Measurements from ENCODE around the gene PGAM2.

PGAM2 gene

DNA sequence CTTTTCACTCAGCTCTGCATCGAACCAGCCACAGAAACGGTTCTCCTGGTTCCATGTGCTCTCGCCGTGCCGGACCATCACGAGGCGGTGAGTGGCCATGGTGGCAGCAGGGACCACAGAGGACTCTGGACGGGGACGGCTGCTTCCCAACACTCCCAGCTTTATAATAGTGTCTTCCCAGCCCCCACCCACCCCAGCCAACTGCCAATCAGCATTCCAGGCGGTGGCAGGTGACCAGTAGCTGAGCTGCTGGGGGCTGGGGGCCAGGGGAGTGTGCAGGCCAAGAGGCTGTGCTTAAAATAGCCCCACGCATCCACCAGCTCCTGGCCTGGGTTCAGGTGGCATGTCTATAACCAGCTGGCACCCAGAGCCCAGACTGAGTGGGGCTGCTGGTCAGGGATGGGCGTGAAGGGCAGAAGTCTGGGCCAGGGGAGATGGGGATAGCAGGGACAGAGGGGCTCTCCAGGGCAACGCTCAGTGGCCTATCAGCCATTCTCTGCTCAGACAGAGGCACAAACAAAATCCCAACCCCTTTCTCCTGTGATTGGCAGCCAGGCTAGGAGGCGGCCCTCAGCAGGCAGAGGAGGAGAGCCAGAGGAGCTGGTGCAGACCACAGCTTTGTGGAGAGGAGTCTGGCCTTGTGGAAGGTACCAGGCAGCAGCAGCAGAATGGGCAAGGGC is at the start of gene PGAM2:
Gene PGAM2, minus strand, starts transcription at position 137 of the 680 bp plus-strand sequence. Its CDS starts 38 bp downstream, at position 99.
- no peaks in the 10 kb centered on the region for H3K27me3 ChIP-seq (ENCODE audit: insufficient read depth, low read length)
- no peaks in the 10 kb centered on the region for H3K9me3 ChIP-seq (ENCODE audit: low read length)
- peaks cover 18% of the 10 kb centered on the region for H3K36me3 ChIP-seq (ENCODE audit: insufficient read depth, low read length)
- H3K4me1 ChIP-seq (ENCODE audit: insufficient read depth, low read length): peaks cover 20% of the 10 kb centered on the region
- no peak within 1 kb of the TSS for H3K4me3 ChIP-seq (ENCODE audit: low read length)
- no peak within 1 kb of the TSS for H2AFZ ChIP-seq (ENCODE audit: low read depth, low read length)

DNA sequence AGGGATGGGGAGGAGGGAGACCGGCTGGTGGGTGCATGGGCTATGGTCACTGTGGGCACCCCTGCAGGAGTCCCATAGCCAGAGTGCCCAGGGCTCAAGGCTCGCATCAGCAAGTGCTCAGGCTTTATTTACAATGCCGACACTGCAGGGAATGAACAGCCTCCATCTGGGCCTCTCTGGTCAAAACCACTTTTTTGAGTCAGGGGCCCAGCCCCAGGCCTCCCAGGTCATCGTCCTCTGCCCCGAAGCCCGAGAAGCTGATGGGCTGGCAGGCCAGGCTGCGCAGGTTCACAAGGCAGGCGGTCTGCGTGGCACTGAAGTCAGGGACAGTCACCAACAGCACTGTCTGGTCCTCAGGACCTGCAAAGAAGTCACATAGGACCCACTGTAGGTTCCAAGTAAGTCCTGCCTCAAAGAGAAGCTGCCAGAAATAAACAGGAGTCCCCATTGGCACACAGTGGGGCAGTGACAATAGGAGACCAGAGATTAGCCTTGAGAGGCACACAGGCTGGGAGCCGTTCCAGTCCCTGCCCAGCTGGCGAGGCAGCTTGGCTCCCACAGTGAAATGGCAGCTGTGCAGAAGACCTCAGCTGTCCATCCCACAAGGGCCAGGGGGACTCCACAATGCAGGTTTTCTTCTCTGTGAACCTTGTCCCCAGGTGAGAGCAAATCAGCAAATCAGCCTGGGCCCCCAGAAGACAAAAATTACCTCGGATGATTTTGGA is 49.4 kb upstream of the PGAM2 start:
- H3K27me3 ChIP-seq (ENCODE audit: insufficient read depth, low read length): no peaks in the 10 kb centered on the region
- peaks cover 2% of the 10 kb centered on the region for H3K9me3 ChIP-seq (ENCODE audit: low read length)
- H2AFZ ChIP-seq (ENCODE audit: low read depth, low read length): no peak overlapping the region
- peaks cover 47% of the 10 kb centered on the region for H3K36me3 ChIP-seq (ENCODE audit: insufficient read depth, low read length)
- no peak overlapping the region for H3K4me3 ChIP-seq (ENCODE audit: low read length)
- no peaks in the 10 kb centered on the region for H3K4me1 ChIP-seq (ENCODE audit: insufficient read depth, low read length)

DNA sequence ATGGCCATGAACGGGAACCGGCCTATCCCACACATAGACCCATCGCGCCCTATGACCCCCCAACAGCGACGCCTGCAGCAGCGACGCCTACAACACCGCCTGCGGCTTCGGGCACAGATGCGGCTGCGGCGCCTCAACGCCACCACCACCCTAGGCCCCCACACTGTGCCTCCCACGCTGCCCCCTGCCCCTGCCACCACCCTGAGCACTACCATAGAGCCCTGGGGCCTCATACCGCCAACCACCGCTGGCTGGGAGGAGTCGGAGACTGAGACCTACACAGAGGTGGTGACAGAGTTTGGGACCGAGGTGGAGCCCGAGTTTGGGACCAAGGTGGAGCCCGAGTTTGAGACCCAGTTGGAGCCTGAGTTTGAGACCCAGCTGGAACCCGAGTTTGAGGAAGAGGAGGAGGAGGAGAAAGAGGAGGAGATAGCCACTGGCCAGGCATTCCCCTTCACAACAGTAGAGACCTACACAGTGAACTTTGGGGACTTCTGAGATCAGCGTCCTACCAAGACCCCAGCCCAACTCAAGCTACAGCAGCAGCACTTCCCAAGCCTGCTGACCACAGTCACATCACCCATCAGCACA is 48.5 kb upstream of the PGAM2 start:
- H3K4me1 ChIP-seq (ENCODE audit: insufficient read depth, low read length): no peaks in the 10 kb centered on the region
- peaks cover 2% of the 10 kb centered on the region for H3K9me3 ChIP-seq (ENCODE audit: low read length)
- H3K36me3 ChIP-seq (ENCODE audit: insufficient read depth, low read length): peaks cover 38% of the 10 kb centered on the region
- H3K4me3 ChIP-seq (ENCODE audit: low read length): no peak overlapping the region
- no peak overlapping the region for H2AFZ ChIP-seq (ENCODE audit: low read depth, low read length)
- H3K27me3 ChIP-seq (ENCODE audit: insufficient read depth, low read length): no peaks in the 10 kb centered on the region

DNA sequence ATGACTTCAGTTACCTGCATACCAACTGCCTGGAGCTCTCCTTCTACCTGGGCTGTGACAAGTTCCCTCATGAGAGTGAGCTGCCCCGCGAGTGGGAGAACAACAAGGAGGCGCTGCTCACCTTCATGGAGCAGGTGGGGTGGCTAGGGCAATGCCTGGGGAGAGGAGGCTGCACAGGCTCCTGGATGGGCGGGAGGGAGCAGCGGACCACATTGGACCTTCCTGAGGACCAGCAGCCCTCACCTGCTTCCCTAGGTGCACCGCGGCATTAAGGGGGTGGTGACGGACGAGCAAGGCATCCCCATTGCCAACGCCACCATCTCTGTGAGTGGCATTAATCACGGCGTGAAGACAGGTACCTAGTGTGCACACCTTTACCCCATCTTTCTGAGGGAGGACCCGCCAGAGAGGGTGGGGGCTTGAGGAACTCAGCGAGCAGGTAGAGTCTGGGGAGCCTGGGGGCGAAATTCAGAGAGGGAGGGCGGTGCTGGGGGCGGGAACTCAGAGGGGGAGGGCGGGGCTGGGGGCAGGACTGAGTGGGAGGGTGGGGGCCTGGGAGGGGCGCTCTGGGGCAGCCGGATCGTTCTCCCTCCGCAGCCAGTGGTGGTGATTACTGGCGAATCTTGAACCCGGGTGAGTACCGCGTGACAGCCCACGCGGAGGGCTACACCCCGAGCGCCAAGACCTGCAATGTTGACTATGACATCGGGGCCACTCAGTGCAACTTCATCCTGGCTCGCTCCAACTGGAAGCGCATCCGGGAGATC is 47.8 kb upstream of the PGAM2 start:
- H3K4me3 ChIP-seq (ENCODE audit: low read length): no peak overlapping the region
- H3K27me3 ChIP-seq (ENCODE audit: insufficient read depth, low read length): no peaks in the 10 kb centered on the region
- H2AFZ ChIP-seq (ENCODE audit: low read depth, low read length): no peak overlapping the region
- peaks cover 2% of the 10 kb centered on the region for H3K9me3 ChIP-seq (ENCODE audit: low read length)
- no peaks in the 10 kb centered on the region for H3K4me1 ChIP-seq (ENCODE audit: insufficient read depth, low read length)
- peaks cover 36% of the 10 kb centered on the region for H3K36me3 ChIP-seq (ENCODE audit: insufficient read depth, low read length)

DNA sequence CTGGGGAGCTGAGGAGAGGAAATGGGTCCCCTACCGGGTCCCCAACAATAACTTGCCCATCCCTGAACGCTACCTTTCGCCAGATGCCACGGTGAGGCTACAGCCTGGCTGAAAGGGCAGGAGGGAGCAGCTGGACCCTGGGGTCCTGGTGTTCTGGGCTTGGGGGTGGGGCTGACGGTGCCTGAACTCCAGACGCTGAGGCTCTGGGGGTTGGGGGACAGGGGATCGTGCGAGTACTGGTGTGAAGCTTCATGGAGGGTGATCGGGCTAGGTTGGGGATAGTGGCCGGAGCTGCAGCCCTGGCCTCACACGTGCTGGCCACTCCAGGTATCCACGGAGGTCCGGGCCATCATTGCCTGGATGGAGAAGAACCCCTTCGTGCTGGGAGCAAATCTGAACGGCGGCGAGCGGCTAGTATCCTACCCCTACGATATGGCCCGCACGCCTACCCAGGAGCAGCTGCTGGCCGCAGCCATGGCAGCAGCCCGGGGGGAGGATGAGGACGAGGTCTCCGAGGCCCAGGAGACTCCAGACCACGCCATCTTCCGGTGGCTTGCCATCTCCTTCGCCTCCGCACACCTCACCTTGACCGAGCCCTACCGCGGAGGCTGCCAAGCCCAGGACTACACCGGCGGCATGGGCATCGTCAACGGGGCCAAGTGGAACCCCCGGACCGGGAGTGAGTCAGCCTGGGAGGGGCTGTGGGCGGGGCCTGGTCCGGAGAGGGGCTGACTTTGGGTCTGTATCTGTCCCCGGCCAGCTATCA is 47.0 kb upstream of the PGAM2 start:
- no peaks in the 10 kb centered on the region for H3K27me3 ChIP-seq (ENCODE audit: insufficient read depth, low read length)
- H3K9me3 ChIP-seq (ENCODE audit: low read length): peaks cover 2% of the 10 kb centered on the region
- no peak overlapping the region for H3K4me3 ChIP-seq (ENCODE audit: low read length)
- no peaks in the 10 kb centered on the region for H3K4me1 ChIP-seq (ENCODE audit: insufficient read depth, low read length)
- H2AFZ ChIP-seq (ENCODE audit: low read depth, low read length): no peak overlapping the region
- peaks cover 29% of the 10 kb centered on the region for H3K36me3 ChIP-seq (ENCODE audit: insufficient read depth, low read length)

DNA sequence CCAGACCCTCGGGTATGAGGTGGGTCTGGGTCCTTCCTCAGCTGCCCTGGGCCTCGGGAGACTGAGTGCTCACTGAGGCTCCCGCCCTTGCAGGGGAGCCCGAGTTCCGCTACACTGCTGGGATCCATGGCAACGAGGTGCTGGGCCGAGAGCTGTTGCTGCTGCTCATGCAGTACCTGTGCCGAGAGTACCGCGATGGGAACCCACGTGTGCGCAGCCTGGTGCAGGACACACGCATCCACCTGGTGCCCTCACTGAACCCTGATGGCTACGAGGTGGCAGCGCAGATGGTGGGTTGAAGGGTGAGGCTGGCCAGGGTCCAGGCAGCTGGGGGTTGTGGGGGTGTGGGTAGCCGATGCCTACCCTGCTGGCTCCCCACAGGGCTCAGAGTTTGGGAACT is 46.4 kb upstream of the PGAM2 start:
- no peak overlapping the region for H3K4me3 ChIP-seq (ENCODE audit: low read length)
- no peaks in the 10 kb centered on the region for H3K4me1 ChIP-seq (ENCODE audit: insufficient read depth, low read length)
- no peak overlapping the region for H2AFZ ChIP-seq (ENCODE audit: low read depth, low read length)
- peaks cover 24% of the 10 kb centered on the region for H3K36me3 ChIP-seq (ENCODE audit: insufficient read depth, low read length)
- H3K9me3 ChIP-seq (ENCODE audit: low read length): peaks cover 2% of the 10 kb centered on the region
- H3K27me3 ChIP-seq (ENCODE audit: insufficient read depth, low read length): no peaks in the 10 kb centered on the region

DNA sequence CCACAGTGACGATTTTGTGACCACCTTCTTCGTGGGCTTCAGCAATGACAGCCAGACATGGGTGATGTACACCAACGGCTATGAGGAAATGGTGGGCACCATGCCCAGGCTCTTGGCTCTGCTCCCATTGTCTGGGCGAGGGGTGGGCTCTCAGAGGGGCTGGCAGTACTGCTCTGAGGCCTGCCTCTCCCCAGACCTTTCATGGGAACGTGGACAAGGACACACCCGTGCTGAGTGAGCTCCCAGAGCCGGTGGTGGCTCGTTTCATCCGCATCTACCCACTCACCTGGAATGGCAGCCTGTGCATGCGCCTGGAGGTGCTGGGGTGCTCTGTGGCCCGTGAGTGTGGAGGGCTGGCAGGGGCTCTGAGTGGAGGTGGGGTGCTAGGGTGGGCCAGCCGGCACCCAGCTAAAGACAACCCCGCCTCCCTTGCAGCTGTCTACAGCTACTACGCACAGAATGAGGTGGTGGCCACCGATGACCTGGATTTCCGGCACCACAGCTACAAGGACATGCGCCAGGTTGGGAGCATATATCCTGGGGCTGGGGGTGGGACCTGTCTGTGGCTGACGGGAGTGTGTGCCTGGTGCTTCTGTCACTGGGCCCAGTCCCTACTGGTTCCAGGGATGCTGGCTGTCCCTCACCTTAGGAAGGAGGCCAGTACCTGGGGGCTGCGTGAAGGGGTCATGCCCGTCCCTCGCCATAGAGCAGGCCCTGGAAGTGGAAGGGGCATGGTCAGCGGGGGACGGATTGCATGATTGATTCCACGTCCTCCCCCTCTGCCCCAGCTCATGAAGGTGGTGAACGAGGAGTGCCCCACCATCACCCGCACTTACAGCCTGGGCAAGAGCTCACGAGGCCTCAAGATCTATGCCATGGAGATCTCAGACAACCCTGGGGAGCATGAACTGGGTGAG is 45.6 kb upstream of the PGAM2 start:
- Histone ChIP-seq H3K36me3 (ENCODE audit: insufficient read depth, low read length) (peaks cover 18% of the 10 kb centered on the region), H2AFZ (ENCODE audit: low read depth, low read length) (no peak overlapping the region), H3K9me3 (ENCODE audit: low read length) (peaks cover 2% of the 10 kb centered on the region), H3K27me3 (ENCODE audit: insufficient read depth, low read length) (no peaks in the 10 kb centered on the region), H3K4me1 (ENCODE audit: insufficient read depth, low read length) (no peaks in the 10 kb centered on the region), H3K4me3 (ENCODE audit: low read length) (no peak overlapping the region)

DNA sequence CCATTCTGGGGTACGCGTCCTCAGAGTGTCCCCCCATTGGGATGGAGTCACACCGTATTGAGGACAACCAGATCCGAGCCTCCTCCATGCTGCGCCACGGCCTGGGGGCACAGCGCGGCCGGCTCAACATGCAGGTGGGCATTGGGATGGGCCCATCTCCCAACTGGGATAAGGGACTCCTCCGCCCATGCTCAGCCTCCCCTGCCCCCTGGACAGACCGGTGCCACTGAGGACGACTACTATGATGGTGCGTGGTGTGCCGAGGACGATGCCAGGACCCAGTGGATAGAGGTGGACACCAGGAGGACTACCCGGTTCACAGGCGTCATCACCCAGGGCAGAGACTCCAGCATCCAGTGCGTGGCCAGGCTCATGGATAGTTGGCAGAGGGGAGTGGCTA is 44.6 kb upstream of the PGAM2 start:
- no peak overlapping the region for H3K4me3 ChIP-seq (ENCODE audit: low read length)
- no peaks in the 10 kb centered on the region for H3K27me3 ChIP-seq (ENCODE audit: insufficient read depth, low read length)
- H3K9me3 ChIP-seq (ENCODE audit: low read length): peaks cover 2% of the 10 kb centered on the region
- no peak overlapping the region for H2AFZ ChIP-seq (ENCODE audit: low read depth, low read length)
- peaks cover 13% of the 10 kb centered on the region for H3K36me3 ChIP-seq (ENCODE audit: insufficient read depth, low read length)
- peaks cover 6% of the 10 kb centered on the region for H3K4me1 ChIP-seq (ENCODE audit: insufficient read depth, low read length)

DNA sequence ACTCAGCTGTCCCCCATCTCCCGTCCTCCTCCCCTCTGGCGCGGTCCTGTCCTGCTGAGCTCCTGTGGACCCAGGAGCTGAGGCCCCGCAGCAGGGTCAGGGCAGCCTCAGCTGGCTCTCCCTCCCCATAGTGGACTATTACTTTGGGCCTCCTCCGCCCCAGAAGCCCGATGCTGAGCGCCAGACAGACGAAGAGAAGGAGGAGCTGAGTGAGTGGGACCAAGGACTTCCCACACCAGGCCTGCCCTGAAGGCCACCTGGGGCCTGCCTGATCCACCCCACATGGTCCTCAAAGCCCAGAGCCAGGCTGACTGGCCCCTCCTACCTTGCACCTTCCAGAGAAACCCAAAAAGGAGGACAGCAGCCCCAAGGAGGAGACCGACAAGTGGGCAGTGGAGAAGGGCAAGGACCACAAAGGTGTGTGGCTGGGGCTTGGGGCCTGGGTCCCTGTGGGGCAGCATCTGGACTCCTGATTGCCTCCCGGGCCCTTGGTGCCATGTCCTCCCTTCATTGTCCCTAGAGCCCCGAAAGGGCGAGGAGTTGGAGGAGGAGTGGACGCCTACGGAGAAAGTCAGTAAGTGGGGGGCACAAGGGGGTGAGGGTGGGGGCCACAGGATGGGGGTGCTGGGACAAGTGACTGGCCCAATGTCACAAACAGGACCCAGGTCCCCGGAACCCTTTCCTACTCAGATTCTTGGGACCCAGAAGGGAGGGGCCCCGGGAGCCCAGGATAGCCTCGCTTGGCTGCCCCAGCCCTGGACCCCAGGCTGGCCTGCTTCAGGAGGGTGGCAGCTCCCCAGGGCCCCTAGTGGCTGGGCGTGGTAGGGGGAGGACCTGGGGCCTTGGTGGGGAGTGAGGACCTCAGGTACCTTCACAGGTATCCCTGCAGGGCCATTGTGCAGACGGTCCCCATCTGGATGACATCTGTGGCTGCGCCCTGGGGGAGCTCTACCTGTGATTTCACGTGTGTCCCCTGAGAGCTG is 43.7 kb upstream of the PGAM2 start:
- H3K4me3 ChIP-seq (ENCODE audit: low read length): no peak overlapping the region
- peaks cover 2% of the 10 kb centered on the region for H3K9me3 ChIP-seq (ENCODE audit: low read length)
- no peak overlapping the region for H2AFZ ChIP-seq (ENCODE audit: low read depth, low read length)
- H3K4me1 ChIP-seq (ENCODE audit: insufficient read depth, low read length): peaks cover 6% of the 10 kb centered on the region
- no peaks in the 10 kb centered on the region for H3K27me3 ChIP-seq (ENCODE audit: insufficient read depth, low read length)
- peaks cover 5% of the 10 kb centered on the region for H3K36me3 ChIP-seq (ENCODE audit: insufficient read depth, low read length)

DNA sequence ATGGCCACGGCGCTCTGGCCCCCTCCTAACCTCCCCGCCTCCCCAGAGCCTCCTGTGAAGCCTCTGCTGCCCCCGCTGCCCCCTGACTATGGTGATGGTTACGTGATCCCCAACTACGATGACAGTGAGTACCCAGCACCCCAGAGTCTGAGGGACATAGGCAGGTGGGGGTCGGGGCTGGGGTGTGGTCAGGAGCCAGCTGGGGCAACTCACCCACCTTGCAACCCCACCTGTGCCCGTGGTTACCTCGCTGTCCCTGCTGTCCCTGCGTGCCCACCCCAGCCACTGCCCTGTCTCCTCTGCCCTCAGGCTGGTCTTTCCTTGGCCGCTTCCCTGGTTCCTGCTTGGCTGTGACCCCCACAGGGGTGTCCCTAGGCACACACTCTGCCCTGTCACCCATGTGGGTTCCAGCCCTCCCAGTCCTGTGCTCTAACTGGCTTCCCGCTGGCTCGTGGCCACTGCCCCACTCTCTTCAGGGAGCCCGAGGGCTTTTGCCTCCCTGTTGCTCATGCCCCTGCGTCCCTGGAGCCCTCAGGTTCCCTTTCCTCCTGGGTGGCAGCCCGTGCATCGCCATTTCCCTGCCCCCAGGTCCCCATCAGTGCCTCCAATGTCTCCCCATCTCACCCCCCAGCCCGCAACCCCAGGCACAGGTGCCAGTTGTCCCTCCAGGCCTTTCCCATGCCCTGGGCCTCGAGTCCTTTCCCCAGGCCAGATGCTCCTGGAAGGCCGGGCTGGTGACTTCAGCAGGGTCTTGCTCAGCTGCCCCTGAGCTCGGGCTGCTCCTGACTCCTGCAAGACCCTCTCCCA is 42.8 kb upstream of the PGAM2 start:
- Histone ChIP-seq H3K36me3 (ENCODE audit: insufficient read depth, low read length) (no peaks in the 10 kb centered on the region), H3K9me3 (ENCODE audit: low read length) (peaks cover 2% of the 10 kb centered on the region), H2AFZ (ENCODE audit: low read depth, low read length) (no peak overlapping the region), H3K4me1 (ENCODE audit: insufficient read depth, low read length) (peaks cover 6% of the 10 kb centered on the region), H3K27me3 (ENCODE audit: insufficient read depth, low read length) (peaks cover 2% of the 10 kb centered on the region), H3K4me3 (ENCODE audit: low read length) (no peak overlapping the region)

All from neuron (in vitro differentiated cells).